ENCODE data around the gene MORN1. TPM values are rescaled to one million over a fixed set of nuclear protein-coding genes. Genes with fewer than 3 reads are reported as not detected.

MORN1 gene
- total RNA-seq, 1 donor from 2014 or later: 12.1 TPM

DNA sequence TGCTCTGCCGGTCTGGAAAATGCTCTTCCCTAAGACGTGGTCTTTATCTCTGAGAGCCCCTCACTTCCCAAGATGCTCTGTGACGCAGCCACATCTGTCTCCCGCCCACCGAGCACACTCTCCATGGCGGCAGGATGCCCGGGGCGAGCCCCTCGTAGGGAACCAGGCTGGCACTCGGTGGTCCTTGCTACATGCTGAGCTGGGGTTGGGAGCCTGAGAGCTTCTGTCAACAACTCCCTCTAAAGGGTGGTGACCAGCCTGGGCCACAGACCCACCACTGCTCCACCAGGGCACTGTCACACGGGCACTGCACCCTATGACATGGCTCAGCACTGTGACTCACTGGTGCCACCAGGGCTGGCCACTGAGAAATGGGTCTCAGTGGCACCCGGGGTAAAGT is 18.4 kb upstream of the MORN1 start:
- TF ChIP-seq CTCF (IDR thresholded peaks at IDR 0.05; ENCODE audit: unreplicated experiment): no peak
- H3K4me3 Mint-ChIP-seq (ENCODE audit: unreplicated experiment): no peak overlapping the region
- H3K36me3 Mint-ChIP-seq (ENCODE audit: low read depth, unreplicated experiment): peaks cover 14% of the 10 kb centered on the region
- peaks cover 9% of the 10 kb centered on the region for H3K27me3 Mint-ChIP-seq (ENCODE audit: unreplicated experiment)
- H3K4me1 Mint-ChIP-seq (ENCODE audit: unreplicated experiment): peaks cover 4% of the 10 kb centered on the region
- no peak overlapping the region for H3K27ac Mint-ChIP-seq (ENCODE audit: unreplicated experiment)
- no peak for DNase-seq (ENCODE audit: low spot score)
- no peaks in the 10 kb centered on the region for H3K9me3 Mint-ChIP-seq (ENCODE audit: unreplicated experiment)

GRCh38 chr1:2408859-2409276 is 17.5 kb upstream of the MORN1 start:
- Mint-ChIP-seq H3K4me1 (ENCODE audit: unreplicated experiment) (no peaks in the 10 kb centered on the region), H3K4me3 (ENCODE audit: unreplicated experiment) (no peak overlapping the region), H3K36me3 (ENCODE audit: low read depth, unreplicated experiment) (peaks cover 20% of the 10 kb centered on the region), H3K27me3 (ENCODE audit: unreplicated experiment) (peaks cover 10% of the 10 kb centered on the region), H3K9me3 (ENCODE audit: unreplicated experiment) (no peaks in the 10 kb centered on the region), H3K27ac (ENCODE audit: unreplicated experiment) (no peak overlapping the region)
- no peak for TF ChIP-seq CTCF (IDR thresholded peaks at IDR 0.05; ENCODE audit: unreplicated experiment)
- DNase-seq (ENCODE audit: low spot score): no peak

DNA sequence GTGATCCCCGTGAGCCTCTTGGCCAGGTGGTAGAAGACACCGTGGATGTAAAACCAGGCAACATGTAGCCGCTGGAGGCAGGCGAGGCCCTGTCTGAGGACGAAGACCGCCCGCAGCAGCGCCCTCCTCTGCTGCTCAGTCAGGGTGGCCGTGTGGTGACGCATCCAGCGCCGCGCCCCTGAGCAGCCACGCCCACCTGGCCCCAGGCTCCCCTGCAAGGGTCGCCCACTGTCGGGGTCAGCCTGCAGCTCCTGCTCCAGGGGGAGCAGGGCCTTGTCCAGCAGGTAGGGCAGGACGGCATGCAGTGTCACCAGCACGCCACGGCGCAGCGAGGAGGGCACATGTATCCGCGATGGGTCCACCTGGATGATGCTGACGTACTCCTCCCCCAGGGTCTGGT is 17.1 kb upstream of the MORN1 start:
- no peak overlapping the region for H3K27ac Mint-ChIP-seq (ENCODE audit: unreplicated experiment)
- peaks cover 23% of the 10 kb centered on the region for H3K36me3 Mint-ChIP-seq (ENCODE audit: low read depth, unreplicated experiment)
- no peaks in the 10 kb centered on the region for H3K9me3 Mint-ChIP-seq (ENCODE audit: unreplicated experiment)
- TF ChIP-seq CTCF (IDR thresholded peaks at IDR 0.05; ENCODE audit: unreplicated experiment): no peak
- no peak for DNase-seq (ENCODE audit: low spot score)
- H3K4me3 Mint-ChIP-seq (ENCODE audit: unreplicated experiment): no peak overlapping the region
- no peaks in the 10 kb centered on the region for H3K4me1 Mint-ChIP-seq (ENCODE audit: unreplicated experiment)
- peaks cover 10% of the 10 kb centered on the region for H3K27me3 Mint-ChIP-seq (ENCODE audit: unreplicated experiment)

DNA sequence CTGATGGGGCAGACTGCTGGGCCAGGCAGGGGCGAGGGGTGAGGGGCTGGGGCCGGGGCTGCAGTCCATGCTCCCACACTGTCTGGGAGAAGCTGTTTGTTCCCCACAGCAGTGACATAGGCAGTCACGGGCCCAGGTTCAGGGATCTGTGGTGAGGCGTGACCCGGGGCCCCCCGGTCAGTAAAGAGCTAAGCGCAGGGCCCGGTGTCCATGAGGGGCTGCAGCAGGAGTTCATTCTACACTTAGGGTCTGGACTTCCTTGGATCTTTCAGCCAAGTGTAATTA is 16.6 kb upstream of the MORN1 start:
- no peak overlapping the region for H3K27ac Mint-ChIP-seq (ENCODE audit: unreplicated experiment)
- peaks cover 10% of the 10 kb centered on the region for H3K27me3 Mint-ChIP-seq (ENCODE audit: unreplicated experiment)
- H3K9me3 Mint-ChIP-seq (ENCODE audit: unreplicated experiment): no peaks in the 10 kb centered on the region
- no peak for TF ChIP-seq CTCF (IDR thresholded peaks at IDR 0.05; ENCODE audit: unreplicated experiment)
- no peaks in the 10 kb centered on the region for H3K4me1 Mint-ChIP-seq (ENCODE audit: unreplicated experiment)
- DNase-seq (ENCODE audit: low spot score): no peak
- no peak overlapping the region for H3K4me3 Mint-ChIP-seq (ENCODE audit: unreplicated experiment)
- H3K36me3 Mint-ChIP-seq (ENCODE audit: low read depth, unreplicated experiment): peaks cover 26% of the 10 kb centered on the region

GRCh38 chr1:2407166-2407990 is 16.0 kb upstream of the MORN1 start:
- Mint-ChIP-seq H3K36me3 (ENCODE audit: low read depth, unreplicated experiment) (peaks cover 29% of the 10 kb centered on the region), H3K4me3 (ENCODE audit: unreplicated experiment) (peak overlapping the region; percentile 65), H3K27ac (ENCODE audit: unreplicated experiment) (no peak overlapping the region), H3K27me3 (ENCODE audit: unreplicated experiment) (peaks cover 10% of the 10 kb centered on the region), H3K4me1 (ENCODE audit: unreplicated experiment) (no peaks in the 10 kb centered on the region), H3K9me3 (ENCODE audit: unreplicated experiment) (no peaks in the 10 kb centered on the region)
- DNase-seq (ENCODE audit: low spot score): no peak
- no peak for TF ChIP-seq CTCF (IDR thresholded peaks at IDR 0.05; ENCODE audit: unreplicated experiment)

Data from endothelial cell (in vitro differentiated cells).